ENCODE results near the gene PALMD.

Gene PALMD

DNA sequence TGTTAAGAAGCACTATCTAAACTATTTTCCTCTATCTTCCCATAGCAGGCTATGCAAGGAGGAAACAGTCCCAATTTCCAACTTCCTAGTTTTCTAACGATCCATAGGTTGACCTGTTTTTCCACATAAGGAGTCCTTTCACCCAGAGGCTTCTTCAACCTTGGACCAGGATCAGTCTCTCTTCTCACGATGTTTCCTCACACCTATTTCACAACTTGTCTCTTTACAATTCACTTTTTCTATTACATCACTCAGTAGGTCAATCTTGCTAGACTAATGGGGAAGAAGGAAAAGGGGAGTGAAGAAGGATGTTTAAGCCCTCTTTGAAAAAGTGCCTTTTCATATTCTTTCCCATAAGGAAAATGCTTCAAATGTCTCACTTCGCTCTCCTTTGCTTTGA lies 15.9 kb downstream of the PALMD start:
- no peak overlapping the region for H3K4me3 ChIP-seq (ENCODE audit: low read depth, low read length)
- no peaks in the 10 kb centered on the region for H3K27me3 ChIP-seq (ENCODE audit: control insufficient read depth, insufficient read depth, low read length)
- no peaks in the 10 kb centered on the region for H3K36me3 ChIP-seq (ENCODE audit: control insufficient read depth, insufficient read depth, low read length)
- H3K9me3 ChIP-seq (ENCODE audit: control insufficient read depth, insufficient read depth, low read length) = no peaks in the 10 kb centered on the region
- H3K9ac ChIP-seq (ENCODE audit: low read depth, low read length) = no peak overlapping the region
- no peak overlapping the region for H3K27ac ChIP-seq (ENCODE audit: low read depth, low read length)
- H3K4me1 ChIP-seq (ENCODE audit: control insufficient read depth, insufficient read depth, low read length) = peaks cover 7% of the 10 kb centered on the region; the same call in 1 of the 2 replicates

DNA sequence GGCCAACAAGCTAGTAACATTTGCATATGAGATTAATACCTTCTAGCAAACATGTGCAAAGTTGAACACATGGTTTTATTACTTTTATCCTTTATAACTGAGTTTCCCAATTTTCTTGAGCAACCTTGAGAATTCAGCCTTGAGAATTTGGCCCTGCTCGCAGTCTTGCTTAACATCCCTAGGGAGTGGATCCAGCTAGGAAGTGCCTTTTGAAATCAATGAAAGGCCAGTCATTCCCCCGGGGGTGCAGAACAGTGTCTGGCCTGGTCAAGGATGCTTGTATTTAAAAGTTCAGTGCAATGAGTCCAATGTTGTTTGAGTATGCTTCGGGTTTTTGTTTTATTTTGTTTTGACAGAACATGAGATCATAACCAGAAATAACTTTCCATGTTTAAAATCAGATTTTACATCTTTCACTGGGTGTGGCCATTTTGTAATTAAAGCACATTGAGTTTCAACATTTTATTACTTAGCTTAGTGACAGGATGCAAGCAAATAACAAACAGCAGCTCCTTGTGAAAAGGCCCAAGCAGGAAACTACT lies 16.7 kb downstream of the PALMD start:
- no peaks in the 10 kb centered on the region for H3K27me3 ChIP-seq (ENCODE audit: control insufficient read depth, insufficient read depth, low read length)
- H3K4me1 ChIP-seq (ENCODE audit: control insufficient read depth, insufficient read depth, low read length) = peaks cover 7% of the 10 kb centered on the region; the same call in 1 of the 2 replicates
- H3K36me3 ChIP-seq (ENCODE audit: control insufficient read depth, insufficient read depth, low read length) = no peaks in the 10 kb centered on the region
- H3K4me3 ChIP-seq (ENCODE audit: low read depth, low read length) = no peak overlapping the region
- no peaks in the 10 kb centered on the region for H3K9me3 ChIP-seq (ENCODE audit: control insufficient read depth, insufficient read depth, low read length)
- H3K9ac ChIP-seq (ENCODE audit: low read depth, low read length) = no peak overlapping the region
- no peak overlapping the region for H3K27ac ChIP-seq (ENCODE audit: low read depth, low read length)

DNA sequence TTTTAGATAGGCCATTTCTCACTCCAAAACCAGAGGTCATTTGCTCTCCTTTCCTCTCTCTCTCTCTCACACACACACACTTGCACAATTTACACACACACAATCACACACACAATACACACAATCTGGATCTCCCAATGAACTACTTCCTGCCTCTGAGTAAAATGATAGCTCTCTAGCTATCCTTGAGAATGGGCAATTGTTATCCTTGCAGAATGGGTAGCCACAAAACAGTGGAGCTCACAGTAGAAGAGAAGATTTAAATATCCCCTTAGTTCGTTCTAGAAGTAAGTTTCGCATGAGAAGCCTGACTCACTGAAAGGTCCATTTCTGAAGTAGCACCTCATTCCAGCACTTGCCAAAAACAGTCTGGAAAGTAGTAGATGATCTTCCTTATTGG lies 17.6 kb downstream of the PALMD start:
- H3K27ac ChIP-seq (ENCODE audit: low read depth, low read length) = no peak overlapping the region
- H3K36me3 ChIP-seq (ENCODE audit: control insufficient read depth, insufficient read depth, low read length) = no peaks in the 10 kb centered on the region
- no peak overlapping the region for H3K9ac ChIP-seq (ENCODE audit: low read depth, low read length)
- H3K27me3 ChIP-seq (ENCODE audit: control insufficient read depth, insufficient read depth, low read length) = no peaks in the 10 kb centered on the region
- H3K4me3 ChIP-seq (ENCODE audit: low read depth, low read length) = no peak overlapping the region
- H3K4me1 ChIP-seq (ENCODE audit: control insufficient read depth, insufficient read depth, low read length) = peaks cover 7% of the 10 kb centered on the region; the same call in 1 of the 2 replicates
- H3K9me3 ChIP-seq (ENCODE audit: control insufficient read depth, insufficient read depth, low read length) = no peaks in the 10 kb centered on the region

DNA sequence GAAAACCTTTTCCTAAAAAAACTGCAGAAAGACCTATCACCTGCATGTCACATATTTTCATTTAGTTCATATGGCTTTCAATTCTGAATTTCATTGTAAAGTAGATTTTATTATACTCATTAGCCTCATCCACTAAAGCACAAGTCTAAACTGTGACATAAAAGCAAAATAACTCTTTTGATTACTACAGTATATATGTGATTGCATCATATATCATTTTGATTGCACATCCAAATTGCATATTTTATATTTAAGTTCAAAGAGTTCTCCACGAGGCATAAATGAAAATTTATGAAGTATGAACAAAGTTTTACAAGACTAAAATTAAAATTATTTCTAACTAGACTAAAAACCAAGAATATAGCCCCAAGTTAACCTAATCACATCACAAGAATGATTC lies 19.3 kb downstream of the PALMD start:
- Histone ChIP-seq H3K4me3 (ENCODE audit: low read depth, low read length) (no peak overlapping the region), H3K9me3 (ENCODE audit: control insufficient read depth, insufficient read depth, low read length) (no peaks in the 10 kb centered on the region), H3K36me3 (ENCODE audit: control insufficient read depth, insufficient read depth, low read length) (no peaks in the 10 kb centered on the region), H3K9ac (ENCODE audit: low read depth, low read length) (no peak overlapping the region), H3K4me1 (ENCODE audit: control insufficient read depth, insufficient read depth, low read length) (peaks cover 7% of the 10 kb centered on the region; the same call in 1 of the 2 replicates), H3K27ac (ENCODE audit: low read depth, low read length) (no peak overlapping the region), H3K27me3 (ENCODE audit: control insufficient read depth, insufficient read depth, low read length) (no peaks in the 10 kb centered on the region)

DNA sequence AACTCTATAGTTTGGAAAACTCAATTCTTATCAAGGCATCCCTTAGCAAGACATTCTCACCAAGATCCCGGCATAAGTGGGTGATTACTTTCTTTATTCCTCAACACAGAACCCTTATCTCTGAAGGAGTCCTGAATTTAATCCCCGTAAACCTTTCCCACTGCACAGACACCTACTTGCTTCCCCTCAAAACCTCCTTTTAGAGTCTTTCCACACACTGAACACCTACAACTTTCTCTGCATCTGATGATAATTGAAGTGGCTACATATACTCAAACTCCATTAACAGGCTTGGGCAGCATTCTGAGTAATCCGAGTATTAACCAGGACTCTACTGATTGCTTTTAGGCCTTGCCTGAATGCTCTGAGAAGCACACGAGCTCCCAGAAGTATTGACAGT lies 23.5 kb downstream of the PALMD start:
- H3K9me3 ChIP-seq (ENCODE audit: control insufficient read depth, insufficient read depth, low read length) = no peaks in the 10 kb centered on the region
- H3K27me3 ChIP-seq (ENCODE audit: control insufficient read depth, insufficient read depth, low read length) = no peaks in the 10 kb centered on the region
- H3K27ac ChIP-seq (ENCODE audit: low read depth, low read length) = no peak overlapping the region
- H3K36me3 ChIP-seq (ENCODE audit: control insufficient read depth, insufficient read depth, low read length) = no peaks in the 10 kb centered on the region
- no peak overlapping the region for H3K9ac ChIP-seq (ENCODE audit: low read depth, low read length)
- no peak overlapping the region for H3K4me3 ChIP-seq (ENCODE audit: low read depth, low read length)
- 0 out of 2 replicates have a peak, but pooled peaks cover 5% of the 10 kb centered on the region for H3K4me1 ChIP-seq (ENCODE audit: control insufficient read depth, insufficient read depth, low read length)

DNA sequence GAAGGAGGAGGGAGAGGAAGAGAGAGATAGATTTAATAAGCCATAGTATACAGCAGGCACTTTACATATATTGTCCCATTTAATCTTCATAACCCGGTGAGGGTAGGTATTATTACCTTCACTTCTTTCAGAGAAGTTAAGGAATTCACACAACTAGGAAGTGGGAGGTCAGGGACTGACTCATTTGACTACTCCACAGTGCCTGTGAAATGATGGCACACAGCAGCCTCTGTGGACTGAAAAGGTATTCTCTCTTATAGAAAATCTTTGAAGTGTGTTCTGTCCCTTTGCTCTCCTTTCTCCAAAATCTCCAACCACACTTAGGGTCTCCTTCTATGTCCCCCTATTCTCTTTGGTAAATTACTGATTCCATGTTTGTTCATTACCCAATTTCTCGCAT lies 23.9 kb downstream of the PALMD start:
- Histone ChIP-seq H3K36me3 (ENCODE audit: control insufficient read depth, insufficient read depth, low read length) (no peaks in the 10 kb centered on the region), H3K9ac (ENCODE audit: low read depth, low read length) (no peak overlapping the region), H3K4me1 (ENCODE audit: control insufficient read depth, insufficient read depth, low read length) (0 out of 2 replicates have a peak, but pooled peaks cover 5% of the 10 kb centered on the region), H3K27ac (ENCODE audit: low read depth, low read length) (no peak overlapping the region), H3K9me3 (ENCODE audit: control insufficient read depth, insufficient read depth, low read length) (no peaks in the 10 kb centered on the region), H3K4me3 (ENCODE audit: low read depth, low read length) (no peak overlapping the region), H3K27me3 (ENCODE audit: control insufficient read depth, insufficient read depth, low read length) (no peaks in the 10 kb centered on the region)

DNA sequence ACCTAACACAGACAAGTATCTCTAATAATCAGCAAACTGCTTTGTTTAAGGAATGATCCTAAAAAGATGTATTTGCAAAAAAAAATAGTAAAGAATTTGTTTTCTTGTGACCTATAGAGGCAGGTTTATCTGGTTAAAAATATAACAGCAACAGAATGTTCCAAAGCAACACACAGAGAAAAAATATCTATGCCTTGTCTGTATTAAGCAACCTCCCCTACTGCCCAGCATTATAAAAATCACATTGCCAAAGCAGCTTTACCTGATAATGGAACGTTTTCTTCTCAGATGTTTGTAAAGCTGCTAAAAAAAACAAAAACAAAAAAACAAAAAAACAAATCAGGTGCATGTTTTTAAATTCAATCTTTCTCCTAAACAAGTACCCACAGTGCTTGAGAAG lies 24.7 kb downstream of the PALMD start:
- Histone ChIP-seq H3K9ac (ENCODE audit: low read depth, low read length) (no peak overlapping the region), H3K4me3 (ENCODE audit: low read depth, low read length) (no peak overlapping the region), H3K4me1 (ENCODE audit: control insufficient read depth, insufficient read depth, low read length) (0 out of 2 replicates have a peak, but pooled peaks cover 5% of the 10 kb centered on the region), H3K9me3 (ENCODE audit: control insufficient read depth, insufficient read depth, low read length) (no peaks in the 10 kb centered on the region), H3K36me3 (ENCODE audit: control insufficient read depth, insufficient read depth, low read length) (no peaks in the 10 kb centered on the region), H3K27me3 (ENCODE audit: control insufficient read depth, insufficient read depth, low read length) (no peaks in the 10 kb centered on the region), H3K27ac (ENCODE audit: low read depth, low read length) (no peak overlapping the region)

DNA sequence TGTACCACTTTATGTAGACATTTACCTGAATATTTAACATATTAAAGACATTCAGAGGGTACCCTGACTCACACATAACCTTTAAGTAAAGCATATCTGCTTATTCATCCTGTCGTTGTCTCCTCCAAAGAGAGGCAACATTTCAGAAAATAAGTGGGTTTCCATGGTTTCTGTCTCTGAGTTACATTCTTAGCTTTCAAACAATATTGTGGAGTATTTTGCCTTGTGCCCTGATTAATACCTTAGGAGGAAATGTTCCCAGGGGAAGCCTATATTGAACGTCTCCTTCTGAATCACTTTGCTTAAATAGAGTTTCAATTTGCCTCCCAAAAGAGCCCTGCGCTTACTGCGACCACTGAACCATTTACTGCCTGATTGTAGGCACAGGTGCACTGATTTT lies 26.1 kb downstream of the PALMD start:
- Histone ChIP-seq H3K9ac (ENCODE audit: low read depth, low read length) (no peak overlapping the region), H3K4me1 (ENCODE audit: control insufficient read depth, insufficient read depth, low read length) (no peaks in the 10 kb centered on the region), H3K27ac (ENCODE audit: low read depth, low read length) (no peak overlapping the region), H3K4me3 (ENCODE audit: low read depth, low read length) (no peak overlapping the region), H3K27me3 (ENCODE audit: control insufficient read depth, insufficient read depth, low read length) (no peaks in the 10 kb centered on the region), H3K36me3 (ENCODE audit: control insufficient read depth, insufficient read depth, low read length) (no peaks in the 10 kb centered on the region), H3K9me3 (ENCODE audit: control insufficient read depth, insufficient read depth, low read length) (no peaks in the 10 kb centered on the region)

DNA sequence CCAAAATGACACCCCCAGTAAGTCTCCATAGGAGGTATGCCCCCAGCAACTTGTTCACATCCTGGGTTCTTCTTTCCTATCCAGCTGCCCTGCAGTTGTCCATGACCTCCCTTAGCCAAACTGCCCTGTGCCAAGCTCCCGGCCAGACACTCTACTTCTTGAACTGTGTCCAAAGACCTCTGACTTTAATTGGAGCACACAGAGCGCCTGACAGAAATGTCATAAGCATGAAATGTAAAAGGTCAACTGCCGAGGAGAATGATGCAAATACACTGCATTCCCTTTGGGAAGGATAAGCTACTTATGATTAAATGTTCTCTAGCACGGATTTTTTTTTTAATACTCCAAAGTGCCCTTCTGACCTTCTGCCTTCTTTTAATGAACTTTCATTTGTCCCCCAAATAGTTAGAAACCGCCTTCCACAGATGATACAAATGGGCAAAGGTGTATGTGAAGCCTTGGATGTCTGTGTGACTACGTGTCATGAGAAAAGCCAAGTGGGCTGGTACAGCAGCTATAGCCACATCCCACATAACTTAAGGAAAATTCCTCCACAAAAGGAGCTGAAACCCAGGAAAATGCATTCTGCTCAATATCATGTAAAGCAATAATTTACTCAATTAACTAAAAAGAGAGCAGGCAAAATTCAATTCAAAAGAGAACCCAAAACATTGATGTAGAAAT lies 26.8 kb downstream of the PALMD start:
- no peak overlapping the region for H3K9ac ChIP-seq (ENCODE audit: low read depth, low read length)
- H3K4me1 ChIP-seq (ENCODE audit: control insufficient read depth, insufficient read depth, low read length) = no peaks in the 10 kb centered on the region
- H3K36me3 ChIP-seq (ENCODE audit: control insufficient read depth, insufficient read depth, low read length) = no peaks in the 10 kb centered on the region
- H3K27me3 ChIP-seq (ENCODE audit: control insufficient read depth, insufficient read depth, low read length) = no peaks in the 10 kb centered on the region
- H3K4me3 ChIP-seq (ENCODE audit: low read depth, low read length) = no peak overlapping the region
- H3K9me3 ChIP-seq (ENCODE audit: control insufficient read depth, insufficient read depth, low read length) = no peaks in the 10 kb centered on the region
- H3K27ac ChIP-seq (ENCODE audit: low read depth, low read length) = no peak overlapping the region

DNA sequence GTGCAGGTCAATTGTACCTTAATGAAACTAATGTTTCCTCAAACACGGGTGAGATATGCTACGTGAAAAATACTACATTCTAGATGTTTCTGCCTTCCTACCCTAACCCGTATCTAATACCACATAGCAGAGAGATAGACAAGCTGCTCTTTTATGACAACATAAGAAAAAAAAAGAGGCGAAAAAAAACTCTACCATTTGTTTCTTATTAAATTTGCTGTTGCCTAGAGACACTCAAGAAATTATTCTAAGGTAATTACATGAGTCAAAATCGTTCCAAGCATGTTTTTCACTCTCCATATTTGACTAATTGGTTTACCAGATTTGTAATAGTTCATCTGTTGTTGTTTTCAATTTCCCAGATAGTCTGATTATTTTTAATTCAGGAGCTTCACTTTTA lies 27.4 kb downstream of the PALMD start:
- H3K36me3 ChIP-seq (ENCODE audit: control insufficient read depth, insufficient read depth, low read length) = no peaks in the 10 kb centered on the region
- no peaks in the 10 kb centered on the region for H3K4me1 ChIP-seq (ENCODE audit: control insufficient read depth, insufficient read depth, low read length)
- H3K9ac ChIP-seq (ENCODE audit: low read depth, low read length) = no peak overlapping the region
- H3K27me3 ChIP-seq (ENCODE audit: control insufficient read depth, insufficient read depth, low read length) = no peaks in the 10 kb centered on the region
- H3K4me3 ChIP-seq (ENCODE audit: low read depth, low read length) = no peak overlapping the region
- H3K27ac ChIP-seq (ENCODE audit: low read depth, low read length) = no peak overlapping the region
- H3K9me3 ChIP-seq (ENCODE audit: control insufficient read depth, insufficient read depth, low read length) = no peaks in the 10 kb centered on the region

DNA sequence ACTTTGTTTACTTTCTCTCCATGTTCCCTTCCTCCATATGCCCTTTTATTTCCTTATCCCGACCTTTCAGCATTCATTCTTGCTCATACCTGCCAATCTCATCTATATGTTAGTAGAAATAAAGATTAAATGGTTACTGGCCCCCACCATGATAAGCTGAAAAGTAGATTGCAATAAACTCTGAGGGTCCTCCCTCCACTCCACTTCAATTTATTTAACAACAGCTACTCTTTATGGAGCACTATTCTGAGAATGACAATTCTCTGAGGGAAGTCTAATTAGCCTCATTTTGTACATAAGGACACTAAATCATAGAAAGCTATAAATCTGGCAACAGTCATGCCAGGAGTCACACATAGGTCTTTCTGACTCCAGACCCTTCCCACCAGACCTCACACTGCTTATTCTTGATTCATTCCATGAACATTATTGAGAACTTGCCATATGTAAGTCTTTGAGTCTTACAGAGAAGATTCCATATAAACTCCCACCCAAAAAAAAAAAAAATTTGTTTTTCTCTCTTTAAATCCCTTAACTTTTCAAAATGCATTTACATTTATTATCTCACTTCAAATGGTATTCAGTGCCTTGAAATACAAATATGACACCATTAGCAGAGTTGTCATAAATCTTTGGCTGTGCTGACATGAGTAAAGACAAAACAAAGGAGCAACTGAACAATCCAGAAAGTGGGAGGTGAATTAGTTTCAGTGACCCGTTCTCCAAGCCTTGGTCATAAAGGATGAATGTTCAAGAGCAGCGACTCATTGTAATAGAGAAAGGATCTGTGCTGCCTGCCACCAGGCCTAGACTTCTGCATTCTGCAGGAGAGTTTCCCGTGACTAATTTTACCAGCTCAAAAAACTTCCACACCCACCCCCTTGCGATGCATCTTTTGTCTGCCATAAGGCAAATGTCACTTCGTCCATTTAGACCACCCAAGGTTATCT lies 28.5 kb downstream of the PALMD start:
- Histone ChIP-seq H3K4me3 (ENCODE audit: low read depth, low read length) (no peak overlapping the region), H3K27ac (ENCODE audit: low read depth, low read length) (no peak overlapping the region), H3K9ac (ENCODE audit: low read depth, low read length) (no peak overlapping the region), H3K27me3 (ENCODE audit: control insufficient read depth, insufficient read depth, low read length) (no peaks in the 10 kb centered on the region), H3K4me1 (ENCODE audit: control insufficient read depth, insufficient read depth, low read length) (no peaks in the 10 kb centered on the region), H3K9me3 (ENCODE audit: control insufficient read depth, insufficient read depth, low read length) (no peaks in the 10 kb centered on the region), H3K36me3 (ENCODE audit: control insufficient read depth, insufficient read depth, low read length) (no peaks in the 10 kb centered on the region)
